PFSK-1 (cell line): ENCODE measurements around the gene GCNA.

Experiments
- FOXP2 ChIP-seq: optimal IDR thresholded peaks from 2 replicates; pipeline ENCODE3; 2011; ENCODE audit warnings: borderline replicate concordance, control low read depth, inconsistent platforms; ENCODE audit not compliant: insufficient read depth; ENCODE audit errors: extremely low read length, extremely low read depth
- POLR2AphosphoS5 ChIP-seq: IDR thresholded peaks from 2 replicates; pipeline ENCODE4 v1.6.1; 2012; ENCODE audit warnings: low read depth, mild to moderate bottlenecking, control low read depth, low read length, moderate library complexity
- SIN3A ChIP-seq: IDR thresholded peaks from 2 replicates; pipeline ENCODE4 v1.6.1; 2012; ENCODE audit warnings: mild to moderate bottlenecking, low read length, moderate library complexity, borderline replicate concordance; ENCODE audit not compliant: insufficient read depth
- TAF1 ChIP-seq: IDR thresholded peaks from 2 replicates; pipeline ENCODE4 v1.6.1; 2012; ENCODE audit warnings: low read length, control low read depth, borderline replicate concordance; ENCODE audit not compliant: insufficient read depth
- TF ChIP-seq, protein P1 (sequence below), 2 experiments: IDR thresholded peaks; 2 replicates each; pipeline versions ENCODE4 v1.6.1 to v1.8.0; 2011 to 2012; ENCODE audit warnings: low read depth in 2 of 2, low read length in 2 of 2, control low read depth in 1 of 2, inconsistent platforms in 1 of 2, mild to moderate bottlenecking in 1 of 2, moderate library complexity in 1 of 2; ENCODE audit not compliant: insufficient read depth in 1 of 2

The GCNA gene

GRCh38 chrX:71615056-71615455 lies 36.8 kb downstream of the GCNA start:
- TF ChIP-seq TAF1 = no peak
- no peak for TF ChIP-seq POLR2AphosphoS5
- TF ChIP-seq, protein P1, sequence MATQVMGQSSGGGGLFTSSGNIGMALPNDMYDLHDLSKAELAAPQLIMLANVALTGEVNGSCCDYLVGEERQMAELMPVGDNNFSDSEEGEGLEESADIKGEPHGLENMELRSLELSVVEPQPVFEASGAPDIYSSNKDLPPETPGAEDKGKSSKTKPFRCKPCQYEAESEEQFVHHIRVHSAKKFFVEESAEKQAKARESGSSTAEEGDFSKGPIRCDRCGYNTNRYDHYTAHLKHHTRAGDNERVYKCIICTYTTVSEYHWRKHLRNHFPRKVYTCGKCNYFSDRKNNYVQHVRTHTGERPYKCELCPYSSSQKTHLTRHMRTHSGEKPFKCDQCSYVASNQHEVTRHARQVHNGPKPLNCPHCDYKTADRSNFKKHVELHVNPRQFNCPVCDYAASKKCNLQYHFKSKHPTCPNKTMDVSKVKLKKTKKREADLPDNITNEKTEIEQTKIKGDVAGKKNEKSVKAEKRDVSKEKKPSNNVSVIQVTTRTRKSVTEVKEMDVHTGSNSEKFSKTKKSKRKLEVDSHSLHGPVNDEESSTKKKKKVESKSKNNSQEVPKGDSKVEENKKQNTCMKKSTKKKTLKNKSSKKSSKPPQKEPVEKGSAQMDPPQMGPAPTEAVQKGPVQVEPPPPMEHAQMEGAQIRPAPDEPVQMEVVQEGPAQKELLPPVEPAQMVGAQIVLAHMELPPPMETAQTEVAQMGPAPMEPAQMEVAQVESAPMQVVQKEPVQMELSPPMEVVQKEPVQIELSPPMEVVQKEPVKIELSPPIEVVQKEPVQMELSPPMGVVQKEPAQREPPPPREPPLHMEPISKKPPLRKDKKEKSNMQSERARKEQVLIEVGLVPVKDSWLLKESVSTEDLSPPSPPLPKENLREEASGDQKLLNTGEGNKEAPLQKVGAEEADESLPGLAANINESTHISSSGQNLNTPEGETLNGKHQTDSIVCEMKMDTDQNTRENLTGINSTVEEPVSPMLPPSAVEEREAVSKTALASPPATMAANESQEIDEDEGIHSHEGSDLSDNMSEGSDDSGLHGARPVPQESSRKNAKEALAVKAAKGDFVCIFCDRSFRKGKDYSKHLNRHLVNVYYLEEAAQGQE (IDR thresholded peaks at IDR 0.05; ENCODE audit: insufficient read depth in 1 of 2, low read depth in 2 of 2, low read length in 2 of 2) = no peak
- TF ChIP-seq SIN3A = no peak
- TF ChIP-seq FOXP2 = no peak

DNA sequence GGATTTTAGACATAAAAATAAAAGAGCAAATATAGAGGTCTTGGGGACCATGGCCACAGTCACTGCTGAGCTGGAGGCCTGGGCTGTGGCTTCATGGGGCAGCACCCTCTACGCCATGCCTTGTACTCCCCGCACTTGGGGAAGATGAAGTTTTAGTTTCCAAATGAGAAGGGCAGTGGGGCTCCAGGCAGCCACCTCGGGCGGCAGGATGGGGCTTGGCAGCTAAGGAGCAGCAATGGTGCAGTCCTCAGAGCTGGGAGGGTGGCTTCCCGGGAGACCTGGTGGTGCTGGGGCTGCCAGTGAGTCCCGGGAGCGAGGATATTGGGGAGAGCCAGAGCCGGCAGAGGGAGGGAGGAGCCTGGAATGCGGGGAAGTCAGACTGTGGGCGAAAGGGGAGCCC lies 37.7 kb downstream of the GCNA start:
- TF ChIP-seq SIN3A = no peak
- TF ChIP-seq FOXP2 = no peak
- TF ChIP-seq TAF1 = no peak
- TF ChIP-seq, protein P1 (IDR thresholded peaks at IDR 0.05; ENCODE audit: insufficient read depth in 1 of 2, low read depth in 2 of 2, low read length in 2 of 2) = no peak
- TF ChIP-seq POLR2AphosphoS5 = no peak

DNA sequence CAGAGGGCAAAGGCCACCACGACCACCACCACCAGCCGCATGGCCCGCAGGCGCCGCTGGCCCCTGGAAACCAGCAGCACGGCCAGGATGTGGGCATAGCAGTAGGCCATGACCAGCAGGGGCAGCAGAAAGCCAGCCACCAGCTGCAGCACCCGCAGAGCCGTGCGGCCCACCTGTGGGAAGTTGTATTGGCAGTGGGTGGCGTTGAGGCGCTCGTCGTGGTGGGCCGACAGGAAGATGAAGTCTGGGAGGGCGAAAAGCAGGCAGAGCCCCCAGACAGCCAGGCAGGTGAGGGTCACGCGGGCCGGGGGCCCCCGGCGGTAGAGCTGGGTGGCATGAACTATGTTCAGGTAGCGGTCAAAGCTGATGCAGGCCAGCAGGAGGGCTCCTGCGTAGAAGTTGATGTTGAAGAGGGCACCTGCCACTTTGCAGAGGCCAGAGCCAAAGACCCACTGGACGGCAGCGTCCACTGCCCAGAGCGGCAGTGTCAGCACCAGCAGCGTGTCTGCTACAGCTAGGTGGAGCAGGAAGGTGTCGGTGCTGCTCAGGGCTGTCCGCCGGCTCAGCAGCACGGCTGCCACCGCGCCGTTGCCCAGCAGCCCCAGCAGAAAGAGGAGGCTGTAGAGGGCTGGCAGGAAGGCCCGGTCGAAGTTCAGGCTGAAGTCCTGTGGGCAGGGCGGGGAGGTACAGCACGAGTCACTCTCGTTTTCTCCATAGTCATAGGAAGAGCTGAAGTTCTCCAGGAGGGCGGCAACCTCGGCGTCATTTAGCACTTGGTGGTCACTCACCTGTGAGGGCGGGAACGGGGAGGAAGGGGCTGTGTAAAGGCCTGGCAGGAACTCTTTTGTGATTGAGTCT lies 38.7 kb downstream of the GCNA start:
- TF ChIP-seq FOXP2 = no peak
- no peak for TF ChIP-seq SIN3A

GRCh38 chrX:71617742-71618141 lies 39.5 kb downstream of the GCNA start:
- no peak for TF ChIP-seq POLR2AphosphoS5
- TF ChIP-seq TAF1 = no peak
- TF ChIP-seq FOXP2 = no peak
- no peak for TF ChIP-seq SIN3A
- TF ChIP-seq, protein P1 (IDR thresholded peaks at IDR 0.05; ENCODE audit: insufficient read depth in 1 of 2, low read depth in 2 of 2, low read length in 2 of 2) = no peak

DNA sequence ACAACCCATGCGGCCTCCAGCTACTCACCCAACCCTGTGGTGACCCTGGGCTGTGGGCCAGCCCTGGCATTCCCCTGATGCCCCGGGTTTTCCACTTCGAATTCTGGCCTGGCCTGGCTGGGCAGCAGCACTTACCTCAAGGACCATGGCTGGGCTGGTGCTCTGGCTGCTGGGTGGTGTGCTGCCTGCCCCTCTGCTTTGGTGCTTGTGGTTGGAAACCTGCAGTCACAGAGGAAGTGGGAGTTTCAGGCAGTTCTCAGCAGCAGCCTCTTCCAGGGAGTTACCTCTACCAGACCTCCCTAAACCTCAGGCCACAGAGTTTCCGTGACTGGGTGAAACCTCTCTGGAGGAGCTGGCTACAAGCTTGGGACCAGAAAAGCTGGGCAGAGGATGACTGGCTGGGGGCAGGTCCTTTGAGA lies 40.1 kb downstream of the GCNA start, which contains the start of gene CXCR3:
Gene CXCR3, minus strand, starts transcription at position 209 of the 419 bp plus-strand sequence. Its CDS starts 62 bp downstream, at position 147.
- TF ChIP-seq SIN3A = no peak
- TF ChIP-seq FOXP2 = no peak
- no peak for TF ChIP-seq TAF1
- TF ChIP-seq POLR2AphosphoS5 = no peak

GRCh38 chrX:71618787-71619186 lies 40.5 kb downstream of the GCNA start:
- TF ChIP-seq SIN3A (no peak), FOXP2 (no peak), POLR2AphosphoS5 (no peak), TAF1 (no peak)
- TF ChIP-seq, protein P1 (IDR thresholded peaks at IDR 0.05; ENCODE audit: insufficient read depth in 1 of 2, low read depth in 2 of 2, low read length in 2 of 2) = no peak
